Natural killer cell (primary cell): Measurements from ENCODE around the gene SPINK13. TPM values are rescaled to one million over a fixed set of nuclear protein-coding genes. Genes with fewer than 3 reads are reported as not detected.

Experiments used
- ATAC-seq, 3 donors: fragments of 150-1000 bp in 2 of 3; fragments of 200-7000 bp in 1 of 3; cut with Tn5 transposase; 1 replicate in 1 of 3; 2 replicates in 2 of 3; pipeline ENCODE4 v1.10.0; 2021; ENCODE audit warnings: mild to moderate bottlenecking in 2 of 3, moderate library complexity in 2 of 3
- DNase-seq, 2 donors: peaks; one replicate each; pipeline versions ENCODE4 v3.0.0 to v3.0.0-alpha.2; 2013 to 2021; ENCODE audit warnings: mixed read lengths in 1 of 2
- H3K27ac ChIP-seq: one replicate; pipeline ENCODE4 v1.5.1; 2013; ENCODE audit warnings: mild to moderate bottlenecking, low read length
- H3K27me3 ChIP-seq: one replicate; pipeline ENCODE4 v1.6.1; 2013; ENCODE audit warnings: low read length; ENCODE audit not compliant: control insufficient read depth, insufficient read depth
- H3K36me3 ChIP-seq: one replicate; pipeline ENCODE4 v1.6.1; 2013; ENCODE audit warnings: low read length; ENCODE audit not compliant: control insufficient read depth, insufficient read depth
- H3K4me1 ChIP-seq: one replicate; pipeline ENCODE4 v1.6.1; 2013; ENCODE audit warnings: low read length; ENCODE audit not compliant: control insufficient read depth, insufficient read depth
- H3K4me3 ChIP-seq: one replicate; pipeline ENCODE4 v1.5.1; 2013; ENCODE audit warnings: low read length
- H3K9me3 ChIP-seq: one replicate; pipeline ENCODE4 v1.6.1; 2013; ENCODE audit warnings: low read length; ENCODE audit not compliant: control insufficient read depth, insufficient read depth
- H3K27ac Mint-ChIP-seq, 2 donors: one replicate each; pipeline ENCODE4 v1.8.0; 2022; ENCODE audit warnings: mild to moderate bottlenecking in 2 of 2, mixed read lengths in 2 of 2, moderate library complexity in 1 of 2
- H3K27me3 Mint-ChIP-seq, 2 donors: one replicate each; pipeline ENCODE4 v1.8.0; 2022; ENCODE audit warnings: low read depth in 2 of 2, mixed read lengths in 2 of 2
- H3K36me3 Mint-ChIP-seq: one replicate; pipeline ENCODE4 v1.8.0; 2022; ENCODE audit warnings: mixed read lengths
- H3K4me1 Mint-ChIP-seq, 2 donors: one replicate each; pipeline ENCODE4 v1.8.0; 2022; ENCODE audit warnings: mixed read lengths in 2 of 2
- H3K4me3 Mint-ChIP-seq: one replicate; pipeline ENCODE4 v1.8.0; 2022; ENCODE audit warnings: mild to moderate bottlenecking, moderate library complexity, mixed read lengths
- H3K9me3 Mint-ChIP-seq, 2 donors: one replicate each; pipeline ENCODE4 v1.8.0; 2022; ENCODE audit warnings: mixed read lengths in 2 of 2
- CTCF ChIP-seq: fragments of 200-600 bp; IDR thresholded peaks from one replicate; pipeline ENCODE4 v1.8.0; 2022; ENCODE audit warnings: antibody characterized with exemption
- WGBS: methylation state at CpG from one replicate; pipeline ENCODE4 v1.1.7; 2013; ENCODE audit warnings: missing lambda C conversion rate; ENCODE audit not compliant: insufficient coverage; 5-methylcytosine and 5-hydroxymethylcytosine counted together
- intact Hi-C: fragments of 100-400 bp; cut with micrococcal nuclease; formaldehyde crosslinking; loops from one replicate; pipeline ENCODE4 v1.14.2; 2022
- total RNA-seq, 4 donors: library from RNA; stranded (reverse); fragments of 120-200 nt in 1 of 4; gene quantifications; one replicate each; pipeline versions ENCODE4 v1.2.3 to v1.2.4, GENCODE V29; 2013 to 2022

Gene SPINK13
- total RNA-seq, 3 donors from 2014 or later (not counting 1 experiment from before 2014, with no cell fraction given) = not detected

GRCh38 chr5:148228392-148228984, 40.1 kb upstream of the SPINK13 start:
- no peaks in the 10 kb centered on the region for H3K9me3 Mint-ChIP-seq
- DNase-seq = no peak

GRCh38 chr5:148229840-148230239, 38.8 kb upstream of the SPINK13 start:
- Histone ChIP-seq H3K4me1 (no peaks in the 10 kb centered on the region), H3K9me3 (no peaks in the 10 kb centered on the region), H3K27ac (no peak overlapping the region), H3K4me3 (no peak overlapping the region), H3K27me3 (no peaks in the 10 kb centered on the region), H3K36me3 (no peaks in the 10 kb centered on the region)
- no peak for ATAC-seq
- no peaks in the 10 kb centered on the region for H3K36me3 Mint-ChIP-seq
- no peak overlapping the region for H3K27ac Mint-ChIP-seq
- DNase-seq = no peak
- H3K9me3 Mint-ChIP-seq = no peaks in the 10 kb centered on the region
- no peaks in the 10 kb centered on the region for H3K4me1 Mint-ChIP-seq
- intact Hi-C loops = no loop called here
- H3K27me3 Mint-ChIP-seq = no peaks in the 10 kb centered on the region
- H3K4me3 Mint-ChIP-seq = no peak overlapping the region
- TF ChIP-seq CTCF = no peak

More at GRCh38 chr5:148228392-148228984, 40.1 kb upstream of the SPINK13 start:
- Mint-ChIP-seq H3K4me3 (no peak overlapping the region), H3K4me1 (no peaks in the 10 kb centered on the region), H3K36me3 (no peaks in the 10 kb centered on the region), H3K27ac (no peak overlapping the region), H3K27me3 (no peaks in the 10 kb centered on the region)
- no peak for TF ChIP-seq CTCF
- ATAC-seq = no peak
- no peak overlapping the region for H3K4me3 ChIP-seq
- H3K27ac ChIP-seq = no peak overlapping the region
- intact Hi-C loops = no loop called here
- H3K4me1 ChIP-seq = no peaks in the 10 kb centered on the region
- no peaks in the 10 kb centered on the region for H3K27me3 ChIP-seq
- no peaks in the 10 kb centered on the region for H3K36me3 ChIP-seq
- WGBS = 94% methylated on average over 2 of the region's 3 CpGs
- H3K9me3 ChIP-seq = no peaks in the 10 kb centered on the region

GRCh38 chr5:148230240-148230639, 38.4 kb upstream of the SPINK13 start:
- Histone ChIP-seq H3K9me3 (no peaks in the 10 kb centered on the region), H3K27me3 (no peaks in the 10 kb centered on the region), H3K27ac (no peak overlapping the region), H3K36me3 (no peaks in the 10 kb centered on the region), H3K4me3 (no peak overlapping the region), H3K4me1 (no peaks in the 10 kb centered on the region)
- DNase-seq (no peak), ATAC-seq (no peak)
- 93% methylated on average over 6 of the region's 7 CpGs for WGBS
- Mint-ChIP-seq H3K4me3 (no peak overlapping the region), H3K36me3 (no peaks in the 10 kb centered on the region), H3K27ac (no peak overlapping the region), H3K9me3 (no peaks in the 10 kb centered on the region), H3K4me1 (no peaks in the 10 kb centered on the region), H3K27me3 (no peaks in the 10 kb centered on the region)
- intact Hi-C loops = no loop called here
- no peak for TF ChIP-seq CTCF

GRCh38 chr5:148237785-148238417, 30.7 kb upstream of the SPINK13 start:
- TF ChIP-seq CTCF = no peak
- Histone ChIP-seq H3K4me3 (no peak overlapping the region), H3K27me3 (no peaks in the 10 kb centered on the region), H3K4me1 (no peaks in the 10 kb centered on the region), H3K36me3 (no peaks in the 10 kb centered on the region), H3K9me3 (no peaks in the 10 kb centered on the region), H3K27ac (no peak overlapping the region)
- Mint-ChIP-seq H3K27me3 (no peaks in the 10 kb centered on the region), H3K27ac (no peak overlapping the region), H3K4me3 (no peak overlapping the region), H3K4me1 (no peaks in the 10 kb centered on the region), H3K9me3 (no peaks in the 10 kb centered on the region), H3K36me3 (no peaks in the 10 kb centered on the region)
- ATAC-seq = no peak
- intact Hi-C loops = no loop called here
- WGBS = 60% methylated on average over 3 of the region's 4 CpGs
- no peak for DNase-seq
